NCI-H128 (cell line): Measurements from ENCODE around the gene TTC17.
A peak's percentile ranks its signal among the peaks of the same experiment; 100 is the strongest.
"Not testable (repeated sequence)": the region's sequence is repeated elsewhere in the genome, so short reads cannot be mapped to it uniquely, and the experiment has no call there.

ENCODE experiments used
- DNase-seq: peaks from one replicate; lab custom pipeline; 2025; ENCODE audit not compliant: unreplicated experiment; lab: John Stamatoyannopoulos, UW

The TTC17 gene

GRCh38 chr11:43384393-43384792 is 25.7 kb downstream of the TTC17 start:
- DNase-seq = no peak

- DNase-seq = no peak
Observed at GRCh38 chr11:43392713-43393112, 34.0 kb downstream of the TTC17 start.

- no peak for DNase-seq
Observed at GRCh38 chr11:43393765-43394355, 35.1 kb downstream of the TTC17 start.

- no peak for DNase-seq
Observed at GRCh38 chr11:43396617-43397016, 37.9 kb downstream of the TTC17 start.

- DNase-seq = no peak
Observed at GRCh38 chr11:43397251-43397650, 38.5 kb downstream of the TTC17 start.

- DNase-seq = no peak
Observed at GRCh38 chr11:43399983-43400630, 41.4 kb downstream of the TTC17 start.

GRCh38 chr11:43401252-43401651 is 42.5 kb downstream of the TTC17 start:
- DNase-seq = no peak

- not testable (repeated sequence) for DNase-seq
Observed at GRCh38 chr11:43401811-43402210, 43.1 kb downstream of the TTC17 start.

GRCh38 chr11:43403357-43404231 is 44.9 kb downstream of the TTC17 start:
- no peak for DNase-seq

- DNase-seq = no peak
Observed at GRCh38 chr11:43404406-43404805, 45.7 kb downstream of the TTC17 start.

- DNase-seq = no peak
Observed at GRCh38 chr11:43404836-43405479, 46.2 kb downstream of the TTC17 start.

GRCh38 chr11:43408277-43408676 is 49.6 kb downstream of the TTC17 start:
- no peak for DNase-seq

- no peak for DNase-seq
Observed at GRCh38 chr11:43410394-43410793, 51.7 kb downstream of the TTC17 start.

- DNase-seq = no peak
Observed at GRCh38 chr11:43418197-43418596, 59.5 kb downstream of the TTC17 start.

GRCh38 chr11:43419460-43419859 is 60.7 kb downstream of the TTC17 start:
- peak; percentile 4 for DNase-seq

- no peak for DNase-seq
Observed at GRCh38 chr11:43427971-43428370, 69.3 kb downstream of the TTC17 start.

- DNase-seq = not testable (repeated sequence)
Observed at GRCh38 chr11:43430916-43431315, 72.2 kb downstream of the TTC17 start.

GRCh38 chr11:43434893-43435292 is 76.2 kb downstream of the TTC17 start:
- DNase-seq = no peak

GRCh38 chr11:43440486-43440885 is 81.8 kb downstream of the TTC17 start:
- DNase-seq = no peak

GRCh38 chr11:43443811-43444210 is 85.1 kb downstream of the TTC17 start:
- no peak for DNase-seq

GRCh38 chr11:43447151-43447550 is 88.4 kb downstream of the TTC17 start:
- no peak for DNase-seq

- no peak for DNase-seq
Observed at GRCh38 chr11:43458486-43458885, 99.8 kb downstream of the TTC17 start.
